Thyroid gland (tissue), 4 donors: ENCODE measurements around the gene ANTXR1.

Experiments used
- CTCF ChIP-seq, 6 experiments: fragments of 200-600 bp in 3 of 6; fragments of 450-650 bp in 3 of 6; sonication (generic) in 3 of 6; IDR thresholded peaks; one replicate each; pipeline ENCODE4 v1.5.1; 2016 to 2019; ENCODE audit warnings: antibody characterized with exemption in 6 of 6, mild to moderate bottlenecking in 2 of 6, inconsistent platforms in 1 of 6, moderate library complexity in 1 of 6
- POLR2A ChIP-seq, 2 donors: fragments of 450-650 bp; IDR thresholded peaks; one replicate each; pipeline ENCODE4 v1.6.1; 2017; ENCODE audit warnings: antibody characterized with exemption in 2 of 2, mild to moderate bottlenecking in 2 of 2, moderate library complexity in 1 of 2

- TF ChIP-seq CTCF (IDR thresholded peaks at IDR 0.05), result no peak
- TF ChIP-seq POLR2A (IDR thresholded peaks at IDR 0.05), result no peak
Observed at GRCh38 chr2:69298862-69299261, 285.9 kb downstream of the ANTXR1 start.
